HEK293 (cell line): ENCODE measurements around the gene C1GALT1C1L.

ENCODE experiments used
- CTCF ChIA-PET: fragments of 350-600 bp; formaldehyde crosslinking; extraction: SDS; loops from one replicate; lab custom pipeline; 2021; ENCODE audit warnings: antibody characterized with exemption; lab: Yijun Ruan, JAX
- POLR2A ChIA-PET: fragments of 300-600 bp; formaldehyde crosslinking; extraction: SDS; loops from one replicate; lab custom pipeline; 2020; ENCODE audit warnings: antibody characterized with exemption, inconsistent platforms; lab: Yijun Ruan, JAX
- H3K27ac ChIP-seq: fragments of 200-500 bp; sonication (Bioruptor generic); 2 replicates; pipeline ENCODE4 v1.5.1; 2014; ENCODE audit warnings: low read depth, low read length, control low read depth, inconsistent platforms; ENCODE audit errors: extremely low read depth
- H3K36me3 ChIP-seq, 2 experiments: fragments of 200-500 bp in 1 of 2; sonication (Bioruptor generic) in 1 of 2; 1 replicate in 1 of 2; 2 replicates in 1 of 2; pipeline ENCODE4 v1.5.1; 2014 to 2017; ENCODE audit warnings: inconsistent platforms in 2 of 2, low read length in 2 of 2; ENCODE audit not compliant: control insufficient read depth in 2 of 2, insufficient read depth in 1 of 2
- H3K4me1 ChIP-seq: fragments of 200-500 bp; sonication (Bioruptor generic); 2 replicates; pipeline ENCODE4 v1.5.1; 2014; ENCODE audit warnings: mild to moderate bottlenecking, low read length, inconsistent platforms; ENCODE audit not compliant: control insufficient read depth, insufficient read depth
- H3K4me3 ChIP-seq: 2 replicates; pipeline ENCODE4 v1.5.1; 2011; ENCODE audit warnings: low read depth, mild to moderate bottlenecking, control low read depth, low read length, moderate library complexity
- H3K9me3 ChIP-seq: fragments of 200-500 bp; sonication (Bioruptor generic); 2 replicates; pipeline ENCODE4 v1.5.1; 2014; ENCODE audit warnings: low read depth, low read length, inconsistent platforms; ENCODE audit not compliant: control insufficient read depth, insufficient read depth
- GLI4 ChIP-seq: fragments of 450-650 bp; formaldehyde crosslinking; IDR thresholded peaks from 2 replicates; pipeline ENCODE4 v1.5.1; 2016; ENCODE audit warnings: missing biosample characterization, missing genetic modification characterization
- HOXD13 ChIP-seq: sonication (generic); formaldehyde crosslinking; IDR thresholded peaks from 2 replicates; pipeline ENCODE4 v1.8.0; 2022; ENCODE audit warnings: missing genetic modification reagents, borderline replicate concordance
- SP3 ChIP-seq: fragments of 450-650 bp; formaldehyde crosslinking; IDR thresholded peaks from 2 replicates; pipeline ENCODE4 v1.5.1; 2016; ENCODE audit warnings: missing biosample characterization, missing genetic modification characterization
- ZNF2 ChIP-seq: fragments of 450-650 bp; formaldehyde crosslinking; IDR thresholded peaks from 2 replicates; pipeline ENCODE4 v1.5.1; 2016; ENCODE audit warnings: missing biosample characterization, missing genetic modification characterization
- ZNF514 ChIP-seq: fragments of 450-650 bp; formaldehyde crosslinking; IDR thresholded peaks from 2 replicates; pipeline ENCODE4 v1.5.1; 2016; ENCODE audit warnings: missing biosample characterization, missing genetic modification characterization
- ZNF529 ChIP-seq: fragments of 450-650 bp; formaldehyde crosslinking; IDR thresholded peaks from 2 replicates; pipeline ENCODE4 v1.5.1; 2017; ENCODE audit warnings: missing genetic modification characterization, missing biosample characterization; ENCODE audit not compliant: insufficient replicate concordance
- ZNF555 ChIP-seq: fragments of 450-650 bp; formaldehyde crosslinking; conservative IDR thresholded peaks from 2 replicates; pipeline ENCODE4 v1.5.1; 2017; ENCODE audit warnings: missing biosample characterization, mild to moderate bottlenecking, missing genetic modification characterization, inconsistent platforms
- ZNF621 ChIP-seq: fragments of 450-650 bp; formaldehyde crosslinking; IDR thresholded peaks from 2 replicates; pipeline ENCODE4 v1.5.1; 2017; ENCODE audit warnings: missing biosample characterization, missing genetic modification characterization
- ZNF707 ChIP-seq: fragments of 450-650 bp; formaldehyde crosslinking; IDR thresholded peaks from 2 replicates; pipeline ENCODE4 v1.5.1; 2016; ENCODE audit warnings: missing biosample characterization, missing genetic modification characterization
- ZNF76 ChIP-seq: fragments of 450-650 bp; formaldehyde crosslinking; IDR thresholded peaks from 2 replicates; pipeline ENCODE4; 2016; ENCODE audit warnings: low read depth, missing biosample characterization, missing genetic modification characterization, borderline replicate concordance
- ZNF792 ChIP-seq: fragments of 450-650 bp; formaldehyde crosslinking; IDR thresholded peaks from 2 replicates; pipeline ENCODE4 v1.5.1; 2016; ENCODE audit warnings: missing biosample characterization, missing genetic modification characterization
- ZNF843 ChIP-seq: fragments of 450-650 bp; formaldehyde crosslinking; IDR thresholded peaks from 2 replicates; pipeline ENCODE4 v1.5.1; 2016; ENCODE audit warnings: missing biosample characterization, missing genetic modification characterization
- TF ChIP-seq, protein P1 (sequence below): fragments of 450-650 bp; IDR thresholded peaks from 2 replicates; pipeline ENCODE4 v1.5.1; 2018; ENCODE audit warnings: missing biosample characterization, missing genetic modification characterization
- TF ChIP-seq, protein P2 (sequence below): fragments of 450-650 bp; formaldehyde crosslinking; optimal IDR thresholded peaks from 2 replicates; pipeline ENCODE3; 2016; ENCODE audit warnings: missing biosample characterization, mild to moderate bottlenecking, missing genetic modification characterization
- TF ChIP-seq, protein P3 (sequence below): fragments of 450-650 bp; IDR thresholded peaks from 2 replicates; pipeline ENCODE4 v1.5.1; 2018; ENCODE audit warnings: missing biosample characterization, mild to moderate bottlenecking, missing genetic modification characterization
- TF ChIP-seq, protein P4 (sequence below): fragments of 450-650 bp; formaldehyde crosslinking; IDR thresholded peaks from 2 replicates; pipeline ENCODE4 v1.5.1; 2016; ENCODE audit warnings: missing biosample characterization, missing genetic modification characterization
- TF ChIP-seq, protein P5 (sequence below): fragments of 450-650 bp; formaldehyde crosslinking; IDR thresholded peaks from 2 replicates; pipeline ENCODE4 v1.5.1; 2016; ENCODE audit warnings: missing biosample characterization, missing genetic modification characterization
- TF ChIP-seq, protein P6 (sequence below): fragments of 450-650 bp; formaldehyde crosslinking; IDR thresholded peaks from 2 replicates; pipeline ENCODE4 v1.5.1; 2016; ENCODE audit warnings: missing biosample characterization, missing genetic modification characterization

The C1GALT1C1L gene

DNA sequence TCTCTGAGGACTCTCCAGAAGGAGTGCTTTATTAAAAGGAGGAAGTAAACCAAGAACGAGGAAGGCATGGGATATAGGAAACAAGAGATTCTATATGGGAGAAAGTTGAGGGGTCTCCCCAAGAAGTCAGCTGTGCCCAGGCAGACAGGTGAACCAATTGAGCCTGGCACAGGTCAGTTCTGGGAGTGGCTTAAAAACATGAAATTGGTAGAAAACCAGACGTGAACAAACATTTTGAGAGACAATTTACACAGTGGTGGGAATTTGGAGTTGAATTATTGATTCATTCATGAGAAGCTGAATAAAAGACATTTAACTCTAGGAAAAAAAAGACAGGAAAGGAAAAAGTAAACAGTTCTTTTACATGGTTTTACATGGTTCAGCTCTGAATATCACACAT, 22.7 kb downstream of the C1GALT1C1L start (continued):
- TF ChIP-seq, protein P1, sequence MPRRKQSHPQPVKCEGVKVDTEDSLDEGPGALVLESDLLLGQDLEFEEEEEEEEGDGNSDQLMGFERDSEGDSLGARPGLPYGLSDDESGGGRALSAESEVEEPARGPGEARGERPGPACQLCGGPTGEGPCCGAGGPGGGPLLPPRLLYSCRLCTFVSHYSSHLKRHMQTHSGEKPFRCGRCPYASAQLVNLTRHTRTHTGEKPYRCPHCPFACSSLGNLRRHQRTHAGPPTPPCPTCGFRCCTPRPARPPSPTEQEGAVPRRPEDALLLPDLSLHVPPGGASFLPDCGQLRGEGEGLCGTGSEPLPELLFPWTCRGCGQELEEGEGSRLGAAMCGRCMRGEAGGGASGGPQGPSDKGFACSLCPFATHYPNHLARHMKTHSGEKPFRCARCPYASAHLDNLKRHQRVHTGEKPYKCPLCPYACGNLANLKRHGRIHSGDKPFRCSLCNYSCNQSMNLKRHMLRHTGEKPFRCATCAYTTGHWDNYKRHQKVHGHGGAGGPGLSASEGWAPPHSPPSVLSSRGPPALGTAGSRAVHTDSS (tag by site-specific recombination) = no peak
- TF ChIP-seq ZNF2 = no peak
- no peak for TF ChIP-seq SP3 (tag by site-specific recombination)

DNA sequence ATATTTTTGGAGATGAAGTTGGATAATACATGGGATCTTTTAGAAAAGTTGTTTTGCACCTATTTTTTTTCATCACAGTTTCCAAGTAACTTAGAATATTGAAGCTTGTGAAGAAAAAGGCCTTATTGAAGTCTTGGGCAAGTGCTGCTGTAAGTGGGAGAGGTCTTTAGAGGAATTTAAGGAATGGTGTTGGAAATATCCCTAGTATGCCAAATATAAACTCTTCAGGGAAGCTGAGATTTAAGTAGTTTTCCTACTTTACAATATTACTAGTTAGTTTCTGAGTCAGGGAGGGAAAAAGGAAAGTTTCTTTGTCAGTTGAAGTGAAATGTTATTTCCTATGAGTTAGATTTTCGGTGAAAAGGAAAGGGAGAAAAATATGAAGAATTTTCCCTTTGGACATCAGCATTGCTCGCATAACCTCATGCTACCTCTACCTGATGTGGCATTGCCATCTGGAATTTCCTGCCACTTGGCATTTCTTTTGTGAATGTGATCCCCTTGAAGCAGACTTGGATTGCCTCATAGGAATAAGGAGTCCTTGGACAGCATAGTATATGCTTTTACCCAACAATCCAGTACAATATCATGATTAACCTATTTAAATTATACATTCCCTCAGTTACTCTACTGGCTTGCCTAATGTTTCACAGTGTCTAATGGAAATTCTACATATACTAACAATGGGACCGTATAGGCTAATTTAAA, 27.1 kb downstream of the C1GALT1C1L start:
- Histone ChIP-seq H3K4me3 (no peak overlapping the region), H3K4me1 (no peaks in the 10 kb centered on the region), H3K27ac (no peak overlapping the region), H3K36me3 (no peaks in the 10 kb centered on the region; a peak in 1 of 3 replicates), H3K9me3 (no peaks in the 10 kb centered on the region)
- ChIA-PET POLR2A (no interaction called here), CTCF (no interaction called here)
- TF ChIP-seq ZNF529 = no peak
- no peak for TF ChIP-seq ZNF843 (tag by site-specific recombination)
- TF ChIP-seq ZNF76 (tag by site-specific recombination) = no peak
- no peak for TF ChIP-seq ZNF621 (tag by site-specific recombination)
- no peak for TF ChIP-seq GLI4 (tag by site-specific recombination)
- TF ChIP-seq HOXD13 (CRISPR knock-in tag) = no peak
- TF ChIP-seq ZNF555 = no peak
- TF ChIP-seq, protein P2, sequence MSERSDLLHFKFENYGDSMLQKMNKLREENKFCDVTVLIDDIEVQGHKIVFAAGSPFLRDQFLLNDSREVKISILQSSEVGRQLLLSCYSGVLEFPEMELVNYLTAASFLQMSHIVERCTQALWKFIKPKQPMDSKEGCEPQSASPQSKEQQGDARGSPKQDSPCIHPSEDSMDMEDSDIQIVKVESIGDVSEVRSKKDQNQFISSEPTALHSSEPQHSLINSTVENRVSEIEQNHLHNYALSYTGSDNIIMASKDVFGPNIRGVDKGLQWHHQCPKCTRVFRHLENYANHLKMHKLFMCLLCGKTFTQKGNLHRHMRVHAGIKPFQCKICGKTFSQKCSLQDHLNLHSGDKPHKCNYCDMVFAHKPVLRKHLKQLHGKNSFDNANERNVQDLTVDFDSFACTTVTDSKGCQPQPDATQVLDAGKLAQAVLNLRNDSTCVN = no peak
- TF ChIP-seq ZNF514 (tag by site-specific recombination) = no peak
- TF ChIP-seq, protein P3, sequence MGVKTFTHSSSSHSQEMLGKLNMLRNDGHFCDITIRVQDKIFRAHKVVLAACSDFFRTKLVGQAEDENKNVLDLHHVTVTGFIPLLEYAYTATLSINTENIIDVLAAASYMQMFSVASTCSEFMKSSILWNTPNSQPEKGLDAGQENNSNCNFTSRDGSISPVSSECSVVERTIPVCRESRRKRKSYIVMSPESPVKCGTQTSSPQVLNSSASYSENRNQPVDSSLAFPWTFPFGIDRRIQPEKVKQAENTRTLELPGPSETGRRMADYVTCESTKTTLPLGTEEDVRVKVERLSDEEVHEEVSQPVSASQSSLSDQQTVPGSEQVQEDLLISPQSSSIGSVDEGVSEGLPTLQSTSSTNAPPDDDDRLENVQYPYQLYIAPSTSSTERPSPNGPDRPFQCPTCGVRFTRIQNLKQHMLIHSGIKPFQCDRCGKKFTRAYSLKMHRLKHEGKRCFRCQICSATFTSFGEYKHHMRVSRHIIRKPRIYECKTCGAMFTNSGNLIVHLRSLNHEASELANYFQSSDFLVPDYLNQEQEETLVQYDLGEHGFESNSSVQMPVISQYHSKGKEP (tag by site-specific recombination) = no peak
- TF ChIP-seq ZNF792 (tag by site-specific recombination) = no peak
- no peak for TF ChIP-seq ZNF707 (tag by site-specific recombination)
- TF ChIP-seq, protein P4, sequence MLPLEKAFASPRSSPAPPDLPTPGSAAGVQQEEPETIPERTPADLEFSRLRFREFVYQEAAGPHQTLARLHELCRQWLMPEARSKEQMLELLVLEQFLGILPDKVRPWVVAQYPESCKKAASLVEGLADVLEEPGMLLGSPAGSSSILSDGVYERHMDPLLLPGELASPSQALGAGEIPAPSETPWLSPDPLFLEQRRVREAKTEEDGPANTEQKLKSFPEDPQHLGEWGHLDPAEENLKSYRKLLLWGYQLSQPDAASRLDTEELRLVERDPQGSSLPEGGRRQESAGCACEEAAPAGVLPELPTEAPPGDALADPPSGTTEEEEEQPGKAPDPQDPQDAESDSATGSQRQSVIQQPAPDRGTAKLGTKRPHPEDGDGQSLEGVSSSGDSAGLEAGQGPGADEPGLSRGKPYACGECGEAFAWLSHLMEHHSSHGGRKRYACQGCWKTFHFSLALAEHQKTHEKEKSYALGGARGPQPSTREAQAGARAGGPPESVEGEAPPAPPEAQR (tag by site-specific recombination) = no peak

DNA sequence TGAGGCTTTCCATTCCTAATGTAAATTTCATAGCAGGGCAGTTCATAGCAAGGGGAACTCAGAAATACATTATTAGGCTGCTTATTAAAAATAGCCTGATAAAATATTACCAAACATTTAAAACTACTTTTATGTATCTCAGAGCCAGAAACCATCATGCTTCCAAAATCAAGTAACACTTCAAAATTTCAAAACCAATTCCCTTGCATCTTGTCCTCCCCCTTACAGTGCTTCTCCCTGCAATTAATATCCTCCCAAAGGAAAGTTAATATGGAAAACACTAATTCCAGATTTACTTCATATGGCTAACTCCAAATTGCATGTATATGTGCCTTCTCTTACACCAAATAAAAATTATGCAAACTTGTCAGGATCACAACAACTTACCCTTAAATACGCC, 32.5 kb downstream of the C1GALT1C1L start:
- H3K4me1 ChIP-seq = no peaks in the 10 kb centered on the region
- TF ChIP-seq, protein P5, sequence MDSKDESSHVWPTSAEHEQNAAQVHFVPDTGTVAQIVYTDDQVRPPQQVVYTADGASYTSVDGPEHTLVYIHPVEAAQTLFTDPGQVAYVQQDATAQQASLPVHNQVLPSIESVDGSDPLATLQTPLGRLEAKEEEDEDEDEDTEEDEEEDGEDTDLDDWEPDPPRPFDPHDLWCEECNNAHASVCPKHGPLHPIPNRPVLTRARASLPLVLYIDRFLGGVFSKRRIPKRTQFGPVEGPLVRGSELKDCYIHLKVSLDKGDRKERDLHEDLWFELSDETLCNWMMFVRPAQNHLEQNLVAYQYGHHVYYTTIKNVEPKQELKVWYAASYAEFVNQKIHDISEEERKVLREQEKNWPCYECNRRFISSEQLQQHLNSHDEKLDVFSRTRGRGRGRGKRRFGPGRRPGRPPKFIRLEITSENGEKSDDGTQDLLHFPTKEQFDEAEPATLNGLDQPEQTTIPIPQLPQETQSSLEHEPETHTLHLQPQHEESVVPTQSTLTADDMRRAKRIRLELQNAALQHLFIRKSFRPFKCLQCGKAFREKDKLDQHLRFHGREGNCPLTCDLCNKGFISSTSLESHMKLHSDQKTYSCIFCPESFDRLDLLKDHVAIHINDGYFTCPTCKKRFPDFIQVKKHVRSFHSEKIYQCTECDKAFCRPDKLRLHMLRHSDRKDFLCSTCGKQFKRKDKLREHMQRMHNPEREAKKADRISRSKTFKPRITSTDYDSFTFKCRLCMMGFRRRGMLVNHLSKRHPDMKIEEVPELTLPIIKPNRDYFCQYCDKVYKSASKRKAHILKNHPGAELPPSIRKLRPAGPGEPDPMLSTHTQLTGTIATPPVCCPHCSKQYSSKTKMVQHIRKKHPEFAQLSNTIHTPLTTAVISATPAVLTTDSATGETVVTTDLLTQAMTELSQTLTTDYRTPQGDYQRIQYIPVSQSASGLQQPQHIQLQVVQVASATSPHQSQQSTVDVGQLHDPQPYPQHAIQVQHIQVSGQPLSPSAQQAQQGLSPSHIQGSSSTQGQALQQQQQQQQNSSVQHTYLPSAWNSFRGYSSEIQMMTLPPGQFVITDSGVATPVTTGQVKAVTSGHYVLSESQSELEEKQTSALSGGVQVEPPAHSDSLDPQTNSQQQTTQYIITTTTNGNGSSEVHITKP (tag by site-specific recombination) = peak; percentile 26; the same call in 1 of the 2 replicates
- TF ChIP-seq, protein P6, sequence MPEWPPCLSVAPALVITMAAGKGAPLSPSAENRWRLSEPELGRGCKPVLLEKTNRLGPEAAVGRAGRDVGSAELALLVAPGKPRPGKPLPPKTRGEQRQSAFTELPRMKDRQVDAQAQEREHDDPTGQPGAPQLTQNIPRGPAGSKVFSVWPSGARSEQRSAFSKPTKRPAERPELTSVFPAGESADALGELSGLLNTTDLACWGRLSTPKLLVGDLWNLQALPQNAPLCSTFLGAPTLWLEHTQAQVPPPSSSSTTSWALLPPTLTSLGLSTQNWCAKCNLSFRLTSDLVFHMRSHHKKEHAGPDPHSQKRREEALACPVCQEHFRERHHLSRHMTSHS (tag by site-specific recombination) = no peak
- no peaks in the 10 kb centered on the region; a peak in 1 of 3 replicates for H3K36me3 ChIP-seq
- no peaks in the 10 kb centered on the region for H3K9me3 ChIP-seq
- H3K4me3 ChIP-seq = no peak overlapping the region
- ChIA-PET POLR2A (no interaction called here), CTCF (no interaction called here)
- no peak overlapping the region for H3K27ac ChIP-seq
